HepG2 (cell line): ENCODE results near the gene PRRT1B. TPM values are rescaled to one million over a fixed set of nuclear protein-coding genes. Genes with fewer than 3 reads are reported as not detected.

Experiments used
- ATAC-seq: fragments of 200-7000 bp; cut with Tn5 transposase; 3 replicates; pipeline ENCODE4 v1.9.1; 2020; ENCODE audit warnings: mild to moderate bottlenecking, moderate library complexity
- BruUV-seq: library from RNA; stranded (reverse); fragments of 400-500 nt; replicated peaks from 2 replicates; lab custom pipeline; 2021; lab: Mats Ljungman, UMichigan
- CTCF ChIA-PET: fragments of 300-600 bp; formaldehyde crosslinking; extraction: SDS; loops from one replicate; lab custom pipeline; 2021; ENCODE audit warnings: low total read pairs, inconsistent platforms, low intra/inter-chr PET ratio; lab: Yijun Ruan, JAX
- POLR2A ChIA-PET: fragments of 350-600 bp; sonication (Branson Sonifier 250); formaldehyde crosslinking; loops from one replicate; lab custom pipeline; 2020; ENCODE audit warnings: antibody characterized with exemption, inconsistent platforms; lab: Yijun Ruan, JAX
- DNase-seq: peaks from one replicate; pipeline ENCODE4 v3.0.0-alpha.2; 2015; ENCODE audit warnings: low spot score
- FAIRE-seq: peaks from 3 replicates; lab custom pipeline; 2011; peaks lifted over from hg19 to GRCh38; lab: Jason Lieb, UNC
- H2AFZ ChIP-seq: one replicate; pipeline ENCODE4 v1.6.1; 2011; ENCODE audit warnings: low read length, inconsistent platforms
- H3K27ac ChIP-seq: fragments of 300-600 bp; 3 replicates; pipeline ENCODE4 v1.8.0; 2011; ENCODE audit warnings: mixed run types, mild to moderate bottlenecking, mixed read lengths, low read length, inconsistent platforms; ENCODE audit not compliant: insufficient read depth; ENCODE audit errors: extremely low read length
- H3K27me3 ChIP-seq, 2 experiments: fragments of 200-600 bp in 1 of 2; 2 replicates in 1 of 2; 3 replicates in 1 of 2; pipeline versions ENCODE4 v1.6.0 to v1.8.0; 2011; ENCODE audit warnings: low read length in 2 of 2, mild to moderate bottlenecking in 2 of 2, moderate library complexity in 2 of 2, inconsistent platforms in 1 of 2; ENCODE audit not compliant: insufficient read depth in 2 of 2, control insufficient read depth in 1 of 2
- H3K36me3 ChIP-seq, 2 experiments: fragments of 200-600 bp in 1 of 2; replicated peaks in 1 of 2; 2 replicates in 1 of 2; 3 replicates in 1 of 2; pipeline versions ENCODE4 v1.5.1 to v1.8.0; 2011; ENCODE audit warnings: low read length in 2 of 2, inconsistent platforms in 1 of 2; ENCODE audit not compliant: insufficient read depth in 2 of 2, control insufficient read depth in 1 of 2
- H3K4me1 ChIP-seq: 2 replicates; pipeline ENCODE4 v1.5.1; 2012; ENCODE audit warnings: low read length, inconsistent platforms; ENCODE audit not compliant: insufficient read depth
- H3K4me2 ChIP-seq: 2 replicates; pipeline ENCODE4 v1.6.0; 2011; ENCODE audit warnings: low read depth, low read length, inconsistent platforms
- H3K4me3 ChIP-seq, 3 experiments: fragments of 200-600 bp in 1 of 3; sonication (generic), shearing (Covaris generic) in 1 of 3; replicated peaks in 1 of 3; 2 replicates each; pipeline ENCODE4 v1.5.1; 2011 to 2016; ENCODE audit warnings: low read length in 3 of 3, inconsistent platforms in 2 of 3, low read depth in 2 of 3, mild to moderate bottlenecking in 2 of 3, control low read depth in 1 of 3, mixed read lengths in 1 of 3; ENCODE audit not compliant: insufficient read depth in 1 of 3
- H3K79me2 ChIP-seq: one replicate; pipeline ENCODE4 v1.6.1; 2011; ENCODE audit warnings: low read length, inconsistent platforms; ENCODE audit not compliant: insufficient read depth
- H3K9ac ChIP-seq: 2 replicates; pipeline ENCODE4 v1.6.0; 2011; ENCODE audit warnings: mild to moderate bottlenecking, low read depth, low read length, inconsistent platforms; ENCODE audit not compliant: insufficient read depth
- H3K9me3 ChIP-seq: 2 replicates; pipeline ENCODE4 v1.5.1; 2012; ENCODE audit warnings: mild to moderate bottlenecking, low read length
- H4K20me1 ChIP-seq: 2 replicates; pipeline ENCODE4 v1.6.0; 2011; ENCODE audit warnings: inconsistent platforms, mild to moderate bottlenecking, low read length, moderate library complexity; ENCODE audit not compliant: insufficient read depth
- AGO2 ChIP-seq: fragments of 200-400 bp; formaldehyde crosslinking; optimal IDR thresholded peaks from 2 replicates; pipeline ENCODE3; 2017; ENCODE audit warnings: mild to moderate bottlenecking, low read depth, low read length, moderate library complexity
- BCL3 ChIP-seq: sonication (generic); formaldehyde crosslinking; IDR thresholded peaks from 2 replicates; pipeline ENCODE4 v1.5.1; 2020; ENCODE audit warnings: mild to moderate bottlenecking, missing genetic modification reagents, moderate library complexity
- BCL6 ChIP-seq: IDR thresholded peaks from 2 replicates; pipeline ENCODE4 v1.6.1; 2016; ENCODE audit warnings: missing genetic modification reagents, missing compliant biosample characterization
- CC2D1A ChIP-seq: sonication (generic); formaldehyde crosslinking; IDR thresholded peaks from 2 replicates; pipeline ENCODE4 v1.8.1; 2023; ENCODE audit warnings: mild to moderate bottlenecking, missing genetic modification reagents
- DRAP1 ChIP-seq: IDR thresholded peaks from 2 replicates; pipeline ENCODE4 v1.6.1; 2016; ENCODE audit warnings: missing genetic modification reagents, missing compliant biosample characterization
- HMG20A ChIP-seq: IDR thresholded peaks from 2 replicates; pipeline ENCODE4 v1.6.1; 2016; ENCODE audit warnings: borderline replicate concordance
- HMGXB3 ChIP-seq: sonication (generic); formaldehyde crosslinking; IDR thresholded peaks from 2 replicates; pipeline ENCODE4 v1.4.0; 2020; ENCODE audit warnings: missing genetic modification reagents, borderline replicate concordance
- SP1 ChIP-seq, 2 experiments: fragments of 450-650 bp in 1 of 2; sonication (generic) in 1 of 2; formaldehyde crosslinking in 1 of 2; IDR thresholded peaks; 2 replicates each; pipeline versions ENCODE4 v1.4.0 to v1.6.1; 2016 to 2020; ENCODE audit warnings: missing genetic modification reagents in 1 of 2
- U2AF1 ChIP-seq: fragments of 200-400 bp; formaldehyde crosslinking; optimal IDR thresholded peaks from 2 replicates; pipeline ENCODE3; 2017; ENCODE audit warnings: mild to moderate bottlenecking, low read depth, low read length
- ZC3H13 ChIP-seq: sonication (generic); formaldehyde crosslinking; IDR thresholded peaks from 2 replicates; pipeline ENCODE4 v1.8.1; 2023; ENCODE audit warnings: mild to moderate bottlenecking, missing genetic modification reagents, moderate library complexity
- ZNF101 ChIP-seq: sonication (generic); formaldehyde crosslinking; IDR thresholded peaks from 2 replicates; pipeline ENCODE4 v1.4.0; 2020; ENCODE audit warnings: mild to moderate bottlenecking, low read depth, missing genetic modification reagents, borderline replicate concordance
- ZNF274 ChIP-seq: sonication (generic); formaldehyde crosslinking; IDR thresholded peaks from 2 replicates; pipeline ENCODE4 v1.5.1; 2020; ENCODE audit warnings: mild to moderate bottlenecking, missing genetic modification reagents
- ZNF333 ChIP-seq: sonication (generic); formaldehyde crosslinking; IDR thresholded peaks from 2 replicates; pipeline ENCODE4 v1.4.0; 2020; ENCODE audit warnings: mild to moderate bottlenecking, missing genetic modification reagents, borderline replicate concordance
- ZNF460 ChIP-seq: sonication (generic); formaldehyde crosslinking; IDR thresholded peaks from 2 replicates; pipeline ENCODE4 v1.5.1; 2020; ENCODE audit warnings: missing genetic modification reagents, mild to moderate bottlenecking, borderline replicate concordance
- ZNF589 ChIP-seq: sonication (generic); formaldehyde crosslinking; conservative IDR thresholded peaks from 2 replicates; pipeline ENCODE4 v1.8.0; 2022; ENCODE audit warnings: mild to moderate bottlenecking, moderate library complexity, missing genetic modification reagents
- ZNF672 ChIP-seq: sonication (generic); formaldehyde crosslinking; IDR thresholded peaks from 2 replicates; pipeline ENCODE4 v1.8.1; 2022; ENCODE audit warnings: missing genetic modification reagents
- ZNF816 ChIP-seq: sonication (generic); formaldehyde crosslinking; IDR thresholded peaks from 2 replicates; pipeline ENCODE4 v1.8.0; 2022; ENCODE audit warnings: missing genetic modification reagents, mild to moderate bottlenecking, borderline replicate concordance
- ZSCAN21 ChIP-seq: sonication (generic); formaldehyde crosslinking; IDR thresholded peaks from 2 replicates; pipeline ENCODE4 v1.8.0; 2022; ENCODE audit warnings: mild to moderate bottlenecking, missing genetic modification reagents, moderate library complexity, borderline replicate concordance
- ZSCAN29 ChIP-seq: sonication (generic); formaldehyde crosslinking; conservative IDR thresholded peaks from 2 replicates; pipeline ENCODE4 v1.4.0; 2020; ENCODE audit warnings: mild to moderate bottlenecking, missing genetic modification reagents
- WGBS: methylation state at CpG from one replicate; pipeline ENCODE4 v1.1.6; 2017; ENCODE audit warnings: low lambda C conversion rate; 5-methylcytosine and 5-hydroxymethylcytosine counted together
- in situ Hi-C: cut with HindIII; loops from 2 replicates; pipeline ENCODE4 v1.10.0; 2017; ENCODE audit warnings: low pct_unique_long_range_greater_than_20kb; ENCODE audit not compliant: extremely low pct_ligation_motif_present
- intact Hi-C: fragments of 100-400 bp; cut with micrococcal nuclease; formaldehyde crosslinking; loops from one replicate; pipeline ENCODE4 v1.10.0; 2022; ENCODE audit not compliant: unreplicated experiment
- polyA plus RNA-seq, 8 experiments: library from polyadenylated mRNA; depleted of rRNA in 3 of 8; stranded (reverse) in 7 of 8; unstranded in 1 of 8; fragments of >200 nt; fragmentation: Illumina TruSeq in 4 of 8; extraction: Trizol in 4 of 8; gene quantifications; 2 replicates each; pipeline versions ENCODE4 v1.2.1 to v1.2.3, GENCODE V29; 2011 to 2016; ENCODE audit warnings: low read depth in 4 of 8, missing spikeins in 1 of 8, mixed read lengths in 1 of 8; ENCODE audit not compliant: insufficient read depth in 1 of 8
- total RNA-seq, 5 experiments: library from RNA; depleted of rRNA; stranded (reverse); fragments of >200 nt; fragmentation: Illumina TruSeq; extraction: Trizol; gene quantifications; 2 replicates each; pipeline ENCODE4 v1.2.3, GENCODE V29; 2016; ENCODE audit warnings: low read depth in 1 of 5

The PRRT1B gene
- total and polyA plus RNA-seq, 2 of the 13 experiments (the other 11 are each of a cell fraction or from before 2014, with no cell fraction given) = not detected

GRCh38 chr9:131588396-131588795 is 43.1 kb downstream of the PRRT1B start:
- H3K9ac ChIP-seq = no peak overlapping the region
- H3K27me3 ChIP-seq = no peaks in the 10 kb centered on the region
- no peak overlapping the region for H2AFZ ChIP-seq
- H3K4me1 ChIP-seq = 0 out of 2 replicates have a peak, but pooled peaks cover 6% of the 10 kb centered on the region
- no peak for DNase-seq
- WGBS = 92% methylated on average over 8 of the region's 9 CpGs
- no peak for ATAC-seq
- in situ Hi-C loops = loop anchor here (25.0 kb wide), 1 partner anchor 649 kb away; no protein-coding TSS in a partner anchor
- CTCF ChIA-PET = interaction anchor here (5.7 kb wide), 1 partner anchor 153 kb away, joined by 185 read pairs; the partner anchor contains the start of gene RAPGEF1
- peaks cover 11 to 39% of the 10 kb centered on the region in 2 experiments; a peak in 4 of 5 replicates for H3K36me3 ChIP-seq
- H3K4me3 ChIP-seq = no peak overlapping the region
- H3K27ac ChIP-seq = no peak overlapping the region
- POLR2A ChIA-PET = no interaction called here
- TF ChIP-seq BCL3 (CRISPR knock-in tag) = no peak
- no peak for TF ChIP-seq ZNF589 (CRISPR knock-in tag)
- no peak for TF ChIP-seq AGO2
- TF ChIP-seq ZNF274 (CRISPR knock-in tag) = no peak
- TF ChIP-seq U2AF1 = no peak
- no peak for TF ChIP-seq ZNF333 (CRISPR knock-in tag)
- TF ChIP-seq HMG20A (CRISPR knock-in tag) = no peak
- no peak for TF ChIP-seq DRAP1
- TF ChIP-seq HMGXB3 (CRISPR knock-in tag) = no peak
- TF ChIP-seq ZNF672 (CRISPR knock-in tag) = no peak
- no peak for TF ChIP-seq ZC3H13
- no peak for TF ChIP-seq ZNF460 (CRISPR knock-in tag)
- no peak for TF ChIP-seq SP1 (IDR thresholded peaks at IDR 0.05)
- no peak for TF ChIP-seq SP1 (CRISPR knock-in tag; IDR thresholded peaks at IDR 0.05)
- TF ChIP-seq ZSCAN21 (CRISPR knock-in tag) = no peak
- no peak for TF ChIP-seq BCL6
- TF ChIP-seq ZNF816 = no peak
- TF ChIP-seq ZNF101 = no peak
- TF ChIP-seq ZSCAN29 (CRISPR knock-in tag) = no peak
- TF ChIP-seq CC2D1A = no peak
- BruUV-seq = no TSS peak
- intact Hi-C loops = no loop called here
- H3K9me3 ChIP-seq = no peaks in the 10 kb centered on the region
- FAIRE-seq = no peak
- no peaks in the 10 kb centered on the region for H3K79me2 ChIP-seq
- no peak overlapping the region for H3K4me2 ChIP-seq
- H4K20me1 ChIP-seq = no peaks in the 10 kb centered on the region
